Coronary artery (tissue), 2 donors: Measurements from ENCODE around the gene PELI2.

Experiments
- DNase-seq: peaks from one replicate; pipeline ENCODE4 v3.0.0-alpha.2; 2017; ENCODE audit warnings: low spot score
- H3K27ac ChIP-seq, 2 donors: fragments of 200-600 bp; sonication (generic); one replicate each; pipeline ENCODE4 v1.5.1; 2016 to 2019
- H3K4me3 ChIP-seq: fragments of 200-600 bp; sonication (generic); 2 replicates; pipeline ENCODE4 v1.5.1; 2016; ENCODE audit warnings: mild to moderate bottlenecking, moderate library complexity
- CTCF ChIP-seq: fragments of 200-600 bp; sonication (generic); IDR thresholded peaks from one replicate; pipeline ENCODE4 v1.5.1; 2019; ENCODE audit warnings: antibody characterized with exemption

PELI2 gene

GRCh38 chr14:56176530-56176929 lies 58.3 kb downstream of the PELI2 start:
- no peak overlapping the region for H3K4me3 ChIP-seq

GRCh38 chr14:56177036-56177435 lies 58.8 kb downstream of the PELI2 start:
- H3K27ac ChIP-seq = no peak overlapping the region
- TF ChIP-seq CTCF = no peak
- DNase-seq = no peak
- no peak overlapping the region for H3K4me3 ChIP-seq

More at GRCh38 chr14:56176530-56176929, 58.3 kb downstream of the PELI2 start:
- no peak overlapping the region for H3K27ac ChIP-seq
- TF ChIP-seq CTCF = no peak
- no peak for DNase-seq

GRCh38 chr14:56180754-56181542 lies 62.7 kb downstream of the PELI2 start:
- H3K4me3 ChIP-seq = no peak overlapping the region
- no peak for TF ChIP-seq CTCF
- peak overlapping the region in 1 of 2 donors; percentile 12 for H3K27ac ChIP-seq
- DNase-seq = no peak

- H3K27ac ChIP-seq = peak overlapping the region; percentile 9 to 12
- no peak for TF ChIP-seq CTCF
- DNase-seq = no peak
These were observed 63.5 kb downstream of the PELI2 start for GRCh38 chr14:56181681-56182085.

GRCh38 chr14:56182410-56182809 lies 64.2 kb downstream of the PELI2 start:
- no peak for DNase-seq
- H3K27ac ChIP-seq = peak overlapping the region; percentile 9 to 26
- no peak for TF ChIP-seq CTCF
- no peak overlapping the region for H3K4me3 ChIP-seq

More at GRCh38 chr14:56181681-56182085, 63.5 kb downstream of the PELI2 start:
- H3K4me3 ChIP-seq = no peak overlapping the region

GRCh38 chr14:56183631-56184157 lies 65.5 kb downstream of the PELI2 start:
- no peak overlapping the region for H3K27ac ChIP-seq
- no peak for DNase-seq
- H3K4me3 ChIP-seq = no peak overlapping the region
- no peak for TF ChIP-seq CTCF

GRCh38 chr14:56185992-56186391 lies 67.8 kb downstream of the PELI2 start:
- H3K4me3 ChIP-seq = no peak overlapping the region
- no peak overlapping the region for H3K27ac ChIP-seq
- no peak for TF ChIP-seq CTCF
- DNase-seq = no peak
